ENCODE results near the gene SLC25A21.
"Not testable (repeated sequence)": the region's sequence is repeated elsewhere in the genome, so short reads cannot be mapped to it uniquely, and the experiment has no call there.

SLC25A21 gene

GRCh38 chr14:37185670-37186069 lies 13.3 kb upstream of the SLC25A21 start:
- DNase-seq, result no peak

- DNase-seq, result not testable (repeated sequence)
These were observed 12.1 kb upstream of the SLC25A21 start for GRCh38 chr14:37184520-37184919.

GRCh38 chr14:37181441-37181840 lies 9.0 kb upstream of the SLC25A21 start:
- DNase-seq, result no peak

GRCh38 chr14:37180886-37181285 lies 8.5 kb upstream of the SLC25A21 start:
- DNase-seq, result not testable (repeated sequence)

- DNase-seq, result no peak
These were observed 7.6 kb upstream of the SLC25A21 start for GRCh38 chr14:37179896-37180502.

GRCh38 chr14:37172936-37173614 lies 669 bp upstream of the SLC25A21 start:
- DNase-seq, result no peak

- no peak for DNase-seq
These were observed 755 bp downstream of the SLC25A21 start for GRCh38 chr14:37171678-37172023.

GRCh38 chr14:37170993-37171392 lies 1.4 kb downstream of the SLC25A21 start:
- no peak for DNase-seq

GRCh38 chr14:37170237-37170636 lies 2.2 kb downstream of the SLC25A21 start:
- DNase-seq, result no peak

GRCh38 chr14:37168721-37169120 lies 3.7 kb downstream of the SLC25A21 start:
- no peak for DNase-seq

GRCh38 chr14:37167151-37168047 lies 5.0 kb downstream of the SLC25A21 start:
- DNase-seq, result no peak

GRCh38 chr14:37165794-37166193 lies 6.6 kb downstream of the SLC25A21 start:
- DNase-seq, result no peak

GRCh38 chr14:37162307-37162706 lies 10.1 kb downstream of the SLC25A21 start:
- DNase-seq, result not testable (repeated sequence)

- no peak for DNase-seq
These were observed 14.4 kb downstream of the SLC25A21 start for GRCh38 chr14:37157987-37158386.

GRCh38 chr14:37153483-37153882 lies 18.9 kb downstream of the SLC25A21 start:
- no peak for DNase-seq

- no peak for DNase-seq
These were observed 19.4 kb downstream of the SLC25A21 start for GRCh38 chr14:37153005-37153404.

GRCh38 chr14:37150414-37150813 lies 22.0 kb downstream of the SLC25A21 start:
- no peak for DNase-seq

- DNase-seq, result no peak
These were observed 25.0 kb downstream of the SLC25A21 start for GRCh38 chr14:37147310-37147880.

GRCh38 chr14:37146438-37146837 lies 26.0 kb downstream of the SLC25A21 start:
- DNase-seq, result not testable (repeated sequence)

GRCh38 chr14:37145395-37145794 lies 27.0 kb downstream of the SLC25A21 start:
- no peak for DNase-seq

GRCh38 chr14:37144729-37145363 lies 27.6 kb downstream of the SLC25A21 start:
- DNase-seq, result no peak

GRCh38 chr14:37143475-37143874 lies 28.9 kb downstream of the SLC25A21 start:
- DNase-seq, result no peak

- no peak for DNase-seq
These were observed 29.5 kb downstream of the SLC25A21 start for GRCh38 chr14:37142835-37143401.

All from activated effector memory CD4-positive, alpha-beta T cell treated with Interleukin-2 at 50 U/mL for 16 hours (primary cell).